HepG2 (cell line): Measurements from ENCODE around the gene DRC3. TPM values are rescaled to one million over a fixed set of nuclear protein-coding genes. Genes with fewer than 3 reads are reported as not detected.

Experiments
- CREB1 ChIP-seq, 2 experiments: fragments of 450-650 bp in 1 of 2; IDR thresholded peaks; 2 replicates each; pipeline ENCODE4 v1.6.1; 2016 to 2017; ENCODE audit warnings: control low read depth in 1 of 2, mild to moderate bottlenecking in 1 of 2, missing compliant biosample characterization in 1 of 2, missing genetic modification characterization in 1 of 2
- FLYWCH1 ChIP-seq: sonication (generic); formaldehyde crosslinking; IDR thresholded peaks from 2 replicates; pipeline ENCODE4 v1.8.1; 2023; ENCODE audit warnings: mild to moderate bottlenecking, missing genetic modification reagents
- FOXK2 ChIP-seq: fragments of 450-650 bp; IDR thresholded peaks from 2 replicates; pipeline ENCODE4 v1.6.1; 2016
- ISL2 ChIP-seq: sonication (generic); formaldehyde crosslinking; IDR thresholded peaks from 2 replicates; pipeline ENCODE4 v1.5.0; 2020; ENCODE audit warnings: missing genetic modification reagents
- KDM1A ChIP-seq: IDR thresholded peaks from 2 replicates; pipeline ENCODE4 v1.6.1; 2016; ENCODE audit warnings: missing compliant biosample characterization
- MEIS1 ChIP-seq: sonication (generic); formaldehyde crosslinking; IDR thresholded peaks from 2 replicates; pipeline ENCODE4 v1.9.0; 2021; ENCODE audit warnings: mild to moderate bottlenecking, missing genetic modification reagents, moderate library complexity, borderline replicate concordance
- NBN ChIP-seq: fragments of 450-650 bp; conservative IDR thresholded peaks from 2 replicates; pipeline ENCODE4 v1.6.1; 2017
- NCOR1 ChIP-seq: fragments of 200-600 bp; sonication (generic); IDR thresholded peaks from 2 replicates; pipeline ENCODE4 v1.7.0; 2017; ENCODE audit warnings: antibody characterized with exemption, low read length, borderline replicate concordance
- NFIB ChIP-seq: sonication (generic); formaldehyde crosslinking; IDR thresholded peaks from 2 replicates; pipeline ENCODE4 v1.9.0; 2021; ENCODE audit warnings: missing genetic modification reagents, mild to moderate bottlenecking, borderline replicate concordance
- NPAS2 ChIP-seq: sonication (generic); formaldehyde crosslinking; IDR thresholded peaks from 2 replicates; pipeline ENCODE4 v1.8.0; 2022; ENCODE audit warnings: mild to moderate bottlenecking, missing genetic modification reagents, borderline replicate concordance
- POLR2A ChIP-seq, 2 experiments: IDR thresholded peaks; 2 replicates each; pipeline ENCODE4 v1.6.1; 2011; ENCODE audit warnings: low read depth in 2 of 2, low read length in 2 of 2, mild to moderate bottlenecking in 1 of 2, moderate library complexity in 1 of 2; ENCODE audit not compliant: insufficient read depth in 1 of 2
- SCMH1 ChIP-seq: sonication (generic); formaldehyde crosslinking; IDR thresholded peaks from 2 replicates; pipeline ENCODE4 v1.9.0; 2021; ENCODE audit warnings: missing genetic modification reagents, mild to moderate bottlenecking, borderline replicate concordance
- SMARCC2 ChIP-seq: fragments of 450-650 bp; IDR thresholded peaks from 2 replicates; pipeline ENCODE4 v1.6.1; 2017; ENCODE audit warnings: antibody characterized with exemption, mild to moderate bottlenecking
- SNAPC2 ChIP-seq: sonication (generic); formaldehyde crosslinking; IDR thresholded peaks from 2 replicates; pipeline ENCODE4 v1.8.1; 2022; ENCODE audit warnings: mild to moderate bottlenecking, missing genetic modification reagents
- SP1 ChIP-seq, 2 experiments: fragments of 450-650 bp in 1 of 2; sonication (generic) in 1 of 2; formaldehyde crosslinking in 1 of 2; IDR thresholded peaks; 2 replicates each; pipeline versions ENCODE4 v1.4.0 to v1.6.1; 2016 to 2020; ENCODE audit warnings: missing genetic modification reagents in 1 of 2
- ZBTB3 ChIP-seq: sonication (generic); formaldehyde crosslinking; IDR thresholded peaks from 2 replicates; pipeline ENCODE4 v1.4.0; 2020; ENCODE audit warnings: low read depth, mild to moderate bottlenecking, moderate library complexity, missing genetic modification reagents, borderline replicate concordance
- ZNF546 ChIP-seq: sonication (generic); formaldehyde crosslinking; conservative IDR thresholded peaks from 2 replicates; pipeline ENCODE4 v1.8.1; 2023; ENCODE audit warnings: mild to moderate bottlenecking, missing genetic modification reagents
- ZNF577 ChIP-seq: sonication (generic); formaldehyde crosslinking; IDR thresholded peaks from 2 replicates; pipeline ENCODE4 v1.4.0; 2020; ENCODE audit warnings: mild to moderate bottlenecking, low read depth, missing genetic modification reagents, borderline replicate concordance
- polyA plus RNA-seq, 8 experiments: library from polyadenylated mRNA; depleted of rRNA in 3 of 8; stranded (reverse) in 7 of 8; unstranded in 1 of 8; fragments of >200 nt; fragmentation: Illumina TruSeq in 4 of 8; extraction: Trizol in 4 of 8; gene quantifications; 2 replicates each; pipeline versions ENCODE4 v1.2.1 to v1.2.3, GENCODE V29; 2011 to 2016; ENCODE audit warnings: low read depth in 4 of 8, missing spikeins in 1 of 8, mixed read lengths in 1 of 8; ENCODE audit not compliant: insufficient read depth in 1 of 8
- total RNA-seq, 5 experiments: library from RNA; depleted of rRNA; stranded (reverse); fragments of >200 nt; fragmentation: Illumina TruSeq; extraction: Trizol; gene quantifications; 2 replicates each; pipeline ENCODE4 v1.2.3, GENCODE V29; 2016; ENCODE audit warnings: low read depth in 1 of 5
- TF ChIP-seq, protein P1 (sequence below): sonication (generic); formaldehyde crosslinking; IDR thresholded peaks from 2 replicates; pipeline ENCODE4 v1.5.0; 2020; ENCODE audit warnings: mild to moderate bottlenecking, low read depth, missing genetic modification reagents, borderline replicate concordance
- TF ChIP-seq, protein P2 (sequence below): sonication (generic); formaldehyde crosslinking; IDR thresholded peaks from 2 replicates; pipeline ENCODE4 v1.8.0; 2022; ENCODE audit warnings: mild to moderate bottlenecking, missing genetic modification reagents, borderline replicate concordance
- TF ChIP-seq, protein P3 (sequence below): sonication (generic); formaldehyde crosslinking; IDR thresholded peaks from 2 replicates; pipeline ENCODE4 v1.4.0; 2020; ENCODE audit warnings: missing genetic modification reagents, borderline replicate concordance
- TF ChIP-seq, protein P4 (sequence below): fragments of 450-650 bp; IDR thresholded peaks from 2 replicates; pipeline ENCODE4 v1.6.1; 2016

DRC3 gene
- total and polyA plus RNA-seq, 2 of the 13 experiments (the other 11 are each of a cell fraction or from before 2014, with no cell fraction given): 0.53 to 0.87 TPM

DNA sequence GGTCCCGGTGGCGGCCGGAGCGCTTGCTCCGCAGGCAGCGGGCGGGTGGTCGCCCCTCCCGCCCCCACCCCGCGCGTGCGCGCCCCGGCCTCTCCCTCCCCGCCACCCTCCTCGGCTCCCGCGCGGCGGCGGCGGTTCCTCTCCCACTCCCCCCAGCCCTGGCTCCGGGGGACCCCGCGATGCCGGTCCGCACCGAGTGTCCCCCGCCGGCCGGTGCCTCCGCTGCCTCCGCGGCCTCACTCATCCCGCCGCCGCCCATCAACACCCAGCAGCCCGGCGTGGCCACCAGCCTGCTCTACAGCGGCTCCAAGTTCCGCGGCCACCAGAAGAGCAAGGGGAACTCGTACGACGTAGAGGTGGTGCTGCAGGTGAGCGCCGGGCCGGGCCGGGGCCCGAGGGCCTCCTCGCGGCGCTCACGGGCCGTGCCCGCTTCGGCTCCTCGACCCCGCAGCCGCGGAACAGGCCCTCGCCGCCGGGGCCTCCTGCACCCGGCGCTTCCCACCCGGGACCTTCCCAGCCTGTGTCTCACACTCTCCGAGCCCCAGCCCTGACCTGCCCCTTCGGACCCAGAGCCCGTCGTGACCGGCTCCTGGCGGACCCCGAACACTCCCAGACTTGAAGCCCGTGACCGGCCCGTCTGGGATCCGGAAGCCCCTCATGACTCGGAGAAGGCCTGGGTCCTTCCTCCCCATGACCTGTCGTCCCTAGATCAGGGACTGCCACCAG is 67.0 kb downstream of the DRC3 start (continued):
- 0 out of 2 replicates have a peak, but pooled peaks have one; percentile 53 for TF ChIP-seq ZNF546 (CRISPR knock-in tag)
- TF ChIP-seq SNAPC2 (CRISPR knock-in tag): no peak; the same call in 1 of the 2 replicates
- TF ChIP-seq SCMH1 (CRISPR knock-in tag): no peak
- no peak for TF ChIP-seq FOXK2
- TF ChIP-seq NPAS2 (CRISPR knock-in tag): no peak
- TF ChIP-seq CREB1 (IDR thresholded peaks at IDR 0.05): no peak
- TF ChIP-seq CREB1 (CRISPR knock-in tag; IDR thresholded peaks at IDR 0.05): no peak
- TF ChIP-seq, protein P1, sequence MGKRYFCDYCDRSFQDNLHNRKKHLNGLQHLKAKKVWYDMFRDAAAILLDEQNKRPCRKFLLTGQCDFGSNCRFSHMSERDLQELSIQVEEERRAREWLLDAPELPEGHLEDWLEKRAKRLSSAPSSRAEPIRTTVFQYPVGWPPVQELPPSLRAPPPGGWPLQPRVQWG: no peak
- TF ChIP-seq SP1 (IDR thresholded peaks at IDR 0.05): no peak
- TF ChIP-seq SP1 (CRISPR knock-in tag; IDR thresholded peaks at IDR 0.05): no peak
- no peak for TF ChIP-seq MEIS1 (CRISPR knock-in tag)
- TF ChIP-seq ZNF577 (CRISPR knock-in tag): no peak
- no peak for TF ChIP-seq POLR2A (IDR thresholded peaks at IDR 0.05; ENCODE audit: insufficient read depth in 1 of 2, low read depth in 2 of 2, low read length in 2 of 2)
- TF ChIP-seq, protein P2, sequence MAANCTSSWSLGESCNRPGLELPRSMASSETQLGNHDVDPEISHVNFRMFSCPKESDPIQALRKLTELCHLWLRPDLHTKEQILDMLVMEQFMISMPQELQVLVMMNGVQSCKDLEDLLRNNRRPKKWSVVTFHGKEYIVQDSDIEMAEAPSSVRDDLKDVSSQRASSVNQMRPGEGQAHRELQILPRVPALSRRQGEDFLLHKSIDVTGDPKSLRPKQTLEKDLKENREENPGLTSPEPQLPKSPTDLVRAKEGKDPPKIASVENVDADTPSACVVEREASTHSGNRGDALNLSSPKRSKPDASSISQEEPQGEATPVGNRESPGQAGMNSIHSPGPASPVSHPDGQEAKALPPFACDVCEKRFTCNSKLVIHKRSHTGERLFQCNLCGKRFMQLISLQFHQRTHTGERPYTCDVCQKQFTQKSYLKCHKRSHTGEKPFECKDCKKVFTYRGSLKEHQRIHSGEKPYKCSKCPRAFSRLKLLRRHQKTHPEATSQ (CRISPR knock-in tag): no peak
- no peak for TF ChIP-seq NCOR1
- no peak for TF ChIP-seq NFIB (CRISPR knock-in tag)
- TF ChIP-seq ISL2: no peak; the same call in 1 of the 2 replicates
- TF ChIP-seq KDM1A (CRISPR knock-in tag): no peak
- TF ChIP-seq, protein P3, sequence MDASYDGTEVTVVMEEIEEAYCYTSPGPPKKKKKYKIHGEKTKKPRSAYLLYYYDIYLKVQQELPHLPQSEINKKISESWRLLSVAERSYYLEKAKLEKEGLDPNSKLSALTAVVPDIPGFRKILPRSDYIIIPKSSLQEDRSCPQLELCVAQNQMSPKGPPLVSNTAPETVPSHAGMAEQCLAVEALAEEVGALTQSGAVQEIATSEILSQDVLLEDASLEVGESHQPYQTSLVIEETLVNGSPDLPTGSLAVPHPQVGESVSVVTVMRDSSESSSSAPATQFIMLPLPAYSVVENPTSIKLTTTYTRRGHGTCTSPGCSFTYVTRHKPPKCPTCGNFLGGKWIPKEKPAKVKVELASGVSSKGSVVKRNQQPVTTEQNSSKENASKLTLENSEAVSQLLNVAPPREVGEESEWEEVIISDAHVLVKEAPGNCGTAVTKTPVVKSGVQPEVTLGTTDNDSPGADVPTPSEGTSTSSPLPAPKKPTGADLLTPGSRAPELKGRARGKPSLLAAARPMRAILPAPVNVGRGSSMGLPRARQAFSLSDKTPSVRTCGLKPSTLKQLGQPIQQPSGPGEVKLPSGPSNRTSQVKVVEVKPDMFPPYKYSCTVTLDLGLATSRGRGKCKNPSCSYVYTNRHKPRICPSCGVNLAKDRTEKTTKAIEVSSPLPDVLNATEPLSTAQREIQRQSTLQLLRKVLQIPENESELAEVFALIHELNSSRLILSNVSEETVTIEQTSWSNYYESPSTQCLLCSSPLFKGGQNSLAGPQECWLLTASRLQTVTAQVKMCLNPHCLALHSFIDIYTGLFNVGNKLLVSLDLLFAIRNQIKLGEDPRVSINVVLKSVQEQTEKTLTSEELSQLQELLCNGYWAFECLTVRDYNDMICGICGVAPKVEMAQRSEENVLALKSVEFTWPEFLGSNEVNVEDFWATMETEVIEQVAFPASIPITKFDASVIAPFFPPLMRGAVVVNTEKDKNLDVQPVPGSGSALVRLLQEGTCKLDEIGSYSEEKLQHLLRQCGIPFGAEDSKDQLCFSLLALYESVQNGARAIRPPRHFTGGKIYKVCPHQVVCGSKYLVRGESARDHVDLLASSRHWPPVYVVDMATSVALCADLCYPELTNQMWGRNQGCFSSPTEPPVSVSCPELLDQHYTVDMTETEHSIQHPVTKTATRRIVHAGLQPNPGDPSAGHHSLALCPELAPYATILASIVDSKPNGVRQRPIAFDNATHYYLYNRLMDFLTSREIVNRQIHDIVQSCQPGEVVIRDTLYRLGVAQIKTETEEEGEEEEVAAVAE (CRISPR knock-in tag): no peak
- no peak for TF ChIP-seq NBN
- TF ChIP-seq, protein P4, sequence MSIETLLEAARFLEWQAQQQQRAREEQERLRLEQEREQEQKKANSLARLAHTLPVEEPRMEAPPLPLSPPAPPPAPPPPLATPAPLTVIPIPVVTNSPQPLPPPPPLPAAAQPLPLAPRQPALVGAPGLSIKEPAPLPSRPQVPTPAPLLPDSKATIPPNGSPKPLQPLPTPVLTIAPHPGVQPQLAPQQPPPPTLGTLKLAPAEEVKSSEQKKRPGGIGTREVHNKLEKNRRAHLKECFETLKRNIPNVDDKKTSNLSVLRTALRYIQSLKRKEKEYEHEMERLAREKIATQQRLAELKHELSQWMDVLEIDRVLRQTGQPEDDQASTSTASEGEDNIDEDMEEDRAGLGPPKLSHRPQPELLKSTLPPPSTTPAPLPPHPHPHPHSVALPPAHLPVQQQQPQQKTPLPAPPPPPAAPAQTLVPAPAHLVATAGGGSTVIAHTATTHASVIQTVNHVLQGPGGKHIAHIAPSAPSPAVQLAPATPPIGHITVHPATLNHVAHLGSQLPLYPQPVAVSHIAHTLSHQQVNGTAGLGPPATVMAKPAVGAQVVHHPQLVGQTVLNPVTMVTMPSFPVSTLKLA: no peak
- TF ChIP-seq FLYWCH1 (CRISPR knock-in tag): no peak
- no peak for TF ChIP-seq SMARCC2
- TF ChIP-seq ZBTB3 (CRISPR knock-in tag): no peak
